Sigmoid colon (tissue), 3 donors: ENCODE data around the gene SLC9A8.

Experiments used
- CTCF ChIP-seq, 4 experiments: fragments of 450-650 bp in 3 of 4; fragments of 200-600 bp in 1 of 4; IDR thresholded peaks; one replicate each; pipeline ENCODE4 v1.5.1; 2016 to 2019; ENCODE audit warnings: antibody characterized with exemption in 4 of 4, mild to moderate bottlenecking in 3 of 4, moderate library complexity in 2 of 4
- POLR2A ChIP-seq, 2 donors: fragments of 450-650 bp; IDR thresholded peaks; one replicate each; pipeline ENCODE4 v1.6.1; 2016; ENCODE audit warnings: antibody characterized with exemption in 2 of 2, mild to moderate bottlenecking in 2 of 2, moderate library complexity in 2 of 2

DNA sequence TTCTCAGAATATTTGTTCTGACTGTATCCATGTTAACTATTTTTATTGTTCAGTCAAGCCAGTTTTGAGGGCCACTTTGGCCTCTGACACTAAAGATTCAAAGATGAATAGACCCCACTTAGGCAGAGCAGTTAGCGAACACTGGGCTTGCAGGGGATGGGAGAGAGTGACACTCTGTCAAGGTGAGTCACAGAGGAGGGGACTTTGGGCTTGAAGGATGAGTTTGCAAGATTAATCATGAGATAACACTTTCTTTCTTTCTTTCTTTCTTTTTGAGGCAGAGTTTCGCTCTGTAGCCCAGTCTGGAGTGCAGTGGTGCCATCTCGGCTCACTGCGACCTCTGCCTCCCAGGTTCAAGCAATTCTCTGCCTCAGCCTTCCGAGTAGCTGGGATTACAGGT, 56.3 kb downstream of the SLC9A8 start:
- TF ChIP-seq CTCF (IDR thresholded peaks at IDR 0.05) (no peak), POLR2A (IDR thresholded peaks at IDR 0.05) (no peak)
